GM04504 (cell line): Measurements from ENCODE around the gene GOLGA6L4.
"Not testable (repeated sequence)": the region's sequence is repeated elsewhere in the genome, so short reads cannot be mapped to it uniquely, and the experiment has no call there.

Experiments
- DNase-seq: peaks from one replicate; pipeline ENCODE4 v3.0.0-alpha.2; 2012; ENCODE audit warnings: low read depth

GOLGA6L4 gene, protein sequence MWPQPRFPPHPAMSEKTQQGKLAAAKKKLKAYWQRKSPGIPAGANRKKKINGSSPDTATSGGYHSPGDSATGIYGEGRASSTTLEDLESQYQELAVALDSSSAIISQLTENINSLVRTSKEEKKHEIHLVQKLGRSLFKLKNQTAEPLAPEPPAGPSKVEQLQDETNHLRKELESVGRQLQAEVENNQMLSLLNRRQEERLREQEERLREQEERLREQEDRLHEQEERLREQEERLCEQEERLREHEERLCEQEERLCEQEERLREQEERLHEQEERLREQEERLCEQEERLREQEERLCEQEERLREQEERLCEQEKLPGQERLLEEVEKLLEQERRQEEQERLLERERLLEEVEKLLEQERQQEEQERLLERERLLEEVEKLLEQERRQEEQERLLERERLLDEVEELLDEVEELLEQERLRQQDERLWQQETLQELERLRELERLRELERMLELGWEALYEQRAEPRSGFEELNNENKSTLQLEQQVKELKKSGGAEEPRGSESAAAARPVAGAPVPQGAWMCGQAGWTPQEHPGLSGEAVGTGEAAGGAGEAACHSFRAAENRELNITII

DNA sequence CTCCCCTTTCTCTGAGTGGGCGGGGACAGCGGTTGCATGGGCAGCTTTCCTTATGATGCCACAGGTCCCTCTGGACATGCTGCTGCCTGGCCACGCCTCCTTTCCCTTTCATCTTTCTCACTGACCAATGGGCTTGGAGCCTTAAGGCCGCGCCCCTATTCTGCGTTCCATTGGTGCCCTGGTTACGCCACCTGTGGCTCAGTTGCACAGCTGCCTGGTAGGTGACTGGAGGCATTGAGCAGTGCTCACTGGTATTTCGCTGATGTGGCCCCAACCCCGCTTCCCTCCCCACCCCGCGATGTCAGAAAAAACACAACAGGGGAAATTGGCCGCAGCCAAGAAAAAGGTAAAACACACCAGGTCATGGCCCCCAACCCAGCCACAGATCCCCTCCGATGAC lies at the start of gene GOLGA6L4:
GOLGA6L4 (plus strand) TSS at position 201 of the 400 bp plus-strand sequence; CDS start at position 263, 62 bp downstream.
- DNase-seq, result not testable (repeated sequence)

DNA sequence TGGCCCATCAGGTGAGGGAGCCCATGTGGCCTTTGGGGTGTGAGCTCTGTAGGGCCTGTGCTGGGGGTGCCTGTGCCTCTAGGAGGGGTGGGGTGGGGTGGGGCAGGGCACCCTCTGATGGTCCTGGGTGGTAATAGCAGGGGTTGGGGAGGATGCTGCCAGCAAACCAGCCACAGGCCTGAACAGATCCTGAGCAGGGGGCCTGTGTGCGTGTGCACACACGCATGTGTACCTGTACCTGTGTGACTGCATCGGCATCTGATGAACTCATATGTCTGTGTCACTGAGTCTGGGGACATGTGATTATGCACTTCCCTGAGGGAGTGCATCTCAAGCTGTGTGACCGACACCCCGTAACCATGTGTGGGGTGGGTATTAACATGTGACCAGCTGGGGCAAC lies 42.6 kb upstream of the GOLGA6L4 start:
- DNase-seq, result not testable (repeated sequence)

DNA sequence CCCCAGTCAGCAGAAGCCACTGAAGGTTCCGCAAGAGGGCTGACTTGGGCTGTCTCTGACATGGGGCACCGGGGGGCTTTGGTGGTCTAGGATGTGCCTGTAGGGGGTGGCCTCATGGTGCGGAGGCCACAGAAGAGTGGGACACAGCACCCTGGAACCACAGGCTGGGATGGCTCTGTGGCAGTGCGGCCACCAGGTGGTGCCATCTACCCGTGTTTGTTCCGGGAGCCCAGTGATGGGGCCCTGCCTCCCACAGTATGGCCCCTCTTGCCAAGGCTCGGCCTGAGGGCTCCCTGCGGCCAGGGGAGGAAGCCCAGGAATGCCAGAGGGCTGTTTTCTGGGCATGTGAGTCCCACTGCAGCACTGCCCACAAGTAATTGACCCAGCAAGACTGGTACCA lies 40.0 kb upstream of the GOLGA6L4 start:
- DNase-seq, result not testable (repeated sequence)

DNA sequence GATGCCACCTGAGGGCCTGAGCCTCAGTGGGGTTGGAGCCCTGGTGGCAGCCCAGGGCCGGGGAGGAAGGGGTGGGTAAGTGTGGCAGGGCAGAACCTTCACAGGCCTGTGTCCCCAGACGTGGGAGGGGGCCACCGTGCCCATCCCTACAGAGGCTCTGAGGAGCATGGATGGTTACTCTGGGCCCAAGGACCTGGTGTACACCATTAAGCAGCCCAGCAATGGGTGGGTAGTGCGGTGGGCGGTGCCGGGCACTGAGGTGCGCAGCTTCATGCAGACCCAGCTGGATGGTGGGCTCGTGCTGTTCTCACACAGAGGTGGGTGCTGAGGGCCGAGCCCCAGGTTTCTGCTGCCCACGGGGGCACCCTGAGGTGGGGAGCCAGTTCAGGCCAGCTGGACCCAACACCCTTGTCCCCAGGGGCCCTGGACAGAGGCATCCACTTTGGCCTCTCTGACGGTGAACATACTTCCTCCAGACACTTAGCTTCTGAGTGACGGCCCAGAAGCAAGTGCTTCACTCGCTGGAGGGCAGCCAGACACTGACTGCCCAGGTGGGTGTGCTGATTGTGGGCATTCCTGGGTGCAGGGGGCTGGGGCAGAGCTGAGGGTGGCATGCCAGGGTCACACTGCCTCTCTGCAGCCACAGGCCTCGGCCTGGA lies 38.9 kb upstream of the GOLGA6L4 start:
- DNase-seq, result not testable (repeated sequence)

DNA sequence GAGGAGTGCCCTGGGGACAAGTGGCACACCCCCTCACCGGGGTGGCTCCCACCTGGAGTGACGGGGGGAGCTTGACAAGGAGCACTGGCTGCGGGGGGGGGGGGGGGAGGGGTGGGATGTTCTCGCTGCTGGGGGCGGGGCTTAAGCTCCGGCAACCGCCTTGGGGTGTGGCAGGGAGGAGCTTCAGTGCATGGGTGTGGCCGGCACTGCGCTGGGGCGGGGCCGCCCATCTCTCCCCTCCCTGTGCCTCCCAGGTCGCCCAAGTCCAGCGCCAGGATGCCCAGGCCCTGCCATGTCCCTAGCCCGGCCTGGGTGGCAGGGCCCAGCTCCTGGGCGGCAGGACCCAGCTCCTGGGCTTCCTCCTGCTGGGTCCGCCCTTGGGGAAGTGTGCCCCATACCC lies 35.7 kb upstream of the GOLGA6L4 start:
- not testable (repeated sequence) for DNase-seq

DNA sequence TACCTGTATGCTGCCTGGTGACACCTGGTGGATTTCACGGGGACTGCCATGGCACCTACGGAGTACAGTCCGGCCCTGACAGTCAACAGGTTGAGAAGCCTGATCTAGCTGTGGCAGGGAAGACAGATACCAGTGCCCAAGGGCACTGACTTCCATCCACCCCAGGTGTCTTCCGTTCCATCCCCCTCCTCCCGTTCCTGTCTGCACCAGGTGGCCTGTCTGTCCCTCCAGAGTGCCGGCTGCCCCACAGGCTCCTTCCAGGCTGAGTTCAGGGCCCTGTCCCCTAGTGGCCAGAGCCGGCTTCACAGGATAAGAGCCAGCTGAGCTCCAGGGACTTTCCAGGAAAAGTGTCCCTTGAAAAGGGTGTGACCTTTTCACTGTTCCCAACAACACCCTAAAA lies 10.9 kb downstream of the GOLGA6L4 start:
- DNase-seq, result not testable (repeated sequence)
